Pancreas (tissue), 10 donors: ENCODE data around the gene PLAGL2. TPM values are rescaled to one million over a fixed set of nuclear protein-coding genes. Genes with fewer than 3 reads are reported as not detected.
A peak's percentile ranks its signal among the peaks of the same experiment; 100 is the strongest.
"Not testable (repeated sequence)": the region's sequence is repeated elsewhere in the genome, so short reads cannot be mapped to it uniquely, and the experiment has no call there.

ENCODE experiments used
- ATAC-seq, 4 donors: fragments of 200-7000 bp; cut with Tn5 transposase; one replicate each; pipeline versions ENCODE4 v1.8.0 to v1.9.1; 2020; ENCODE audit warnings: mild to moderate bottlenecking in 4 of 4, moderate library complexity in 4 of 4
- DNase-seq, 6 donors: peaks; one replicate each; pipeline ENCODE4 v3.0.0-alpha.2; 2020
- FAIRE-seq: peaks from 2 replicates; lab custom pipeline; 2012; peaks lifted over from hg19 to GRCh38; lab: Jason Lieb, UNC
- H3K27ac ChIP-seq, 4 donors: fragments of 200-600 bp; sonication (generic); 1 replicate in 3 of 4; 2 replicates in 1 of 4; pipeline versions ENCODE4 v1.5.0 to v1.8.0; 2020
- H3K27me3 ChIP-seq, 4 donors: fragments of 200-600 bp; one replicate each; pipeline ENCODE4 v1.8.0; 2021
- H3K36me3 ChIP-seq, 3 donors: fragments of 200-600 bp; sonication (generic) in 1 of 3; one replicate each; pipeline versions ENCODE4 v1.5.0 to v1.8.0; 2020 to 2021
- H3K4me1 ChIP-seq, 3 donors: fragments of 200-600 bp; one replicate each; pipeline ENCODE4 v1.8.0; 2021
- H3K4me3 ChIP-seq, 4 donors: fragments of 200-600 bp; sonication (generic) in 2 of 4; one replicate each; pipeline versions ENCODE4 v1.5.0 to v1.8.0; 2020 to 2021
- H3K9me3 ChIP-seq, 4 donors: fragments of 200-600 bp; one replicate each; pipeline ENCODE4 v1.8.0; 2021
- WGBS, 2 donors: extraction: QIAGEN DNeasy Blood & Tissue Kit; methylation state at CpG; one replicate each; pipeline ENCODE4 v1.1.7; 2013; 5-methylcytosine and 5-hydroxymethylcytosine counted together
- intact Hi-C, 3 donors: fragments of 100-400 bp; cut with DNase I; formaldehyde crosslinking; loops; one replicate each; pipeline versions ENCODE4 v1.11.1 to v1.14.2; 2022
- polyA plus RNA-seq, 2 donors: library from polyadenylated mRNA; stranded (reverse); fragments of 200-250 nt; gene quantifications; one replicate each; pipeline ENCODE4 v1.2.3, GENCODE V29; 2013
- total RNA-seq, 6 donors: library from RNA; stranded (reverse); fragmentation: NEBNext Ultra II Directional in 4 of 6; extraction: Animal tissue kit (Norgen Biotek cat#: 25700) in 4 of 6; gene quantifications; one replicate each; pipeline versions ENCODE4 v1.2.1 to v1.2.4, GENCODE V29; 2021 to 2023
- TF ChIP-seq, protein P1 (sequence below), 4 donors: fragments of 200-600 bp; sonication (generic) in 3 of 4; IDR thresholded peaks; one replicate each; pipeline versions ENCODE4 v1.5.0 to v1.8.0; 2021; ENCODE audit warnings: antibody characterized with exemption in 4 of 4
- donor health status: healthy with polysubstance abuse.
- donor health status: DM: no; HTN: no; CAD: no; lungs with moderate emphysema.
- donor health status: DM: no; HTN: no; CAD: no.
- donor health status: control.
- donor health status: control.
- donor health status: Bipolar disorder and iron deficiency.
- donor health status: DM: yes; HTN: yes; CAD: no.
- donor health status: DM: no; HTN: no; CAD: no.
- donor health status: DM: no; HTN: no; CAD: no.
- donor health status: DM: yes; HTN: yes; CAD: no.

The PLAGL2 gene
- total and polyA plus RNA-seq, 8 donors: 2.4 to 7.2 (median 4.4) TPM

GRCh38 chr20:32181606-32182005 is 25.9 kb downstream of the PLAGL2 start:
- Histone ChIP-seq H3K36me3 (no peaks in the 10 kb centered on the region), H3K4me3 (no peak overlapping the region), H3K9me3 (no peaks in the 10 kb centered on the region), H3K27ac (no peak overlapping the region), H3K4me1 (no peaks in the 10 kb centered on the region), H3K27me3 (no peaks in the 10 kb centered on the region)
- TF ChIP-seq, protein P1, sequence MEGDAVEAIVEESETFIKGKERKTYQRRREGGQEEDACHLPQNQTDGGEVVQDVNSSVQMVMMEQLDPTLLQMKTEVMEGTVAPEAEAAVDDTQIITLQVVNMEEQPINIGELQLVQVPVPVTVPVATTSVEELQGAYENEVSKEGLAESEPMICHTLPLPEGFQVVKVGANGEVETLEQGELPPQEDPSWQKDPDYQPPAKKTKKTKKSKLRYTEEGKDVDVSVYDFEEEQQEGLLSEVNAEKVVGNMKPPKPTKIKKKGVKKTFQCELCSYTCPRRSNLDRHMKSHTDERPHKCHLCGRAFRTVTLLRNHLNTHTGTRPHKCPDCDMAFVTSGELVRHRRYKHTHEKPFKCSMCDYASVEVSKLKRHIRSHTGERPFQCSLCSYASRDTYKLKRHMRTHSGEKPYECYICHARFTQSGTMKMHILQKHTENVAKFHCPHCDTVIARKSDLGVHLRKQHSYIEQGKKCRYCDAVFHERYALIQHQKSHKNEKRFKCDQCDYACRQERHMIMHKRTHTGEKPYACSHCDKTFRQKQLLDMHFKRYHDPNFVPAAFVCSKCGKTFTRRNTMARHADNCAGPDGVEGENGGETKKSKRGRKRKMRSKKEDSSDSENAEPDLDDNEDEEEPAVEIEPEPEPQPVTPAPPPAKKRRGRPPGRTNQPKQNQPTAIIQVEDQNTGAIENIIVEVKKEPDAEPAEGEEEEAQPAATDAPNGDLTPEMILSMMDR (IDR thresholded peaks at IDR 0.05): no peak
- no peak for DNase-seq
- 92 to 94% methylated on average over 2 of the region's 2 CpGs for WGBS, 2 donors
- ATAC-seq: no peak
- FAIRE-seq: no peak
- intact Hi-C loops: no loop called here

DNA sequence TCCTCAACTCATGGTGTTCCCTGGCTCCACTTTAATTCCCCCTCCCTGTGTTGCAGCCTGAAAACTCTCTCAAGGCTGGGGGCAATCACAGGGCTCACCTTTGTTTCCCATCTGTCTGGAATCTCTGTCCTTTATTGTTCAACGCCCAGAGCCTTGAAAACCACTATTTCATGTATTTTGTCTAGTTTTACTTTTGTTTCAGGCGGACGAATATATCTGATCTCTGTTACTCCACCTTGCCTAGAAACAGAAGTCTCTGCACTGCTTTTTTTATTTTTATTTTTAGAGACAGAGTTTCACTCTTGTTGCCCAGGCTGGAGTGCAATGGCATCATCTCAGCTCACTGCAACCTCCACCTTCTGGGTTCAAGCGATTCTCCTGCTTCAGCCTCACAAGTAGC is 27.6 kb downstream of the PLAGL2 start:
- no peaks in the 10 kb centered on the region for H3K36me3 ChIP-seq
- H3K27me3 ChIP-seq: no peaks in the 10 kb centered on the region
- no peaks in the 10 kb centered on the region for H3K4me1 ChIP-seq
- no peak overlapping the region for H3K27ac ChIP-seq
- FAIRE-seq (no peak), DNase-seq (no peak), ATAC-seq (no peak)
- 92 to 93% methylated on average over 4 of the region's 4 CpGs for WGBS, 2 donors
- TF ChIP-seq, protein P1 (IDR thresholded peaks at IDR 0.05): no peak
- H3K4me3 ChIP-seq: no peak overlapping the region
- intact Hi-C loops: no loop called here
- no peaks in the 10 kb centered on the region for H3K9me3 ChIP-seq

DNA sequence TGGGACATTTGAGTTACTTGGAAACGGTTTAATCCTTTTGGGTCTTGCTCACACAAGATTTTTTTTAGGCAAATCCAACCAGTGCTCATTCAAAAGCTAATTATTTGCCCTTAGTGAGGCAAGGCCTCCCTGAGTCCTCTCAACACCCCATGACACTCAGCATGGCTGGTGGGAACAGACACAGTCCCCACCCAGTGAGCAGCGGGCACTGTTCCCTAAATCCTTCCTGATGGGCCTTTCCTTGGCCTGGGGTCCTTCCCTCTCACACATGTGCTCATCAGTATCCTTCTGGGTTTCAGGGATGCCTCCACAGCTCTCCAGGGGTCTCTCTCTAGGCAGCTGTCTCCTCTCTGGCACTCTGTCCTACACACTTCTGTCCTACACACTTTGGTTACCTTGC is 28.0 kb downstream of the PLAGL2 start:
- no peaks in the 10 kb centered on the region for H3K4me1 ChIP-seq
- TF ChIP-seq, protein P1 (IDR thresholded peaks at IDR 0.05): no peak
- intact Hi-C loops: no loop called here

GRCh38 chr20:32177696-32178095 is 29.8 kb downstream of the PLAGL2 start:
- ATAC-seq, intact Hi-C loops, FAIRE-seq, H3K27ac ChIP-seq, H3K4me3 ChIP-seq, H3K27me3 ChIP-seq, H3K36me3 ChIP-seq, H3K9me3 ChIP-seq, H3K4me1 ChIP-seq: not testable (repeated sequence)
- WGBS, 2 donors: 94 to 97% methylated on average over 7 of the region's 7 CpGs
- DNase-seq: peak in 1 of 6 donors; percentile 11

More for the DNA sequence above, 28.0 kb downstream of the PLAGL2 start:
- H3K27me3 ChIP-seq: no peaks in the 10 kb centered on the region
- H3K9me3 ChIP-seq: no peaks in the 10 kb centered on the region
- WGBS, 2 donors: 90 to 94% methylated on average over 2 of the region's 2 CpGs
- H3K4me3 ChIP-seq: no peak overlapping the region
- no peaks in the 10 kb centered on the region for H3K36me3 ChIP-seq
- DNase-seq (peak in 1 of 6 donors; percentile 13), FAIRE-seq (no peak), ATAC-seq (no peak)
- no peak overlapping the region for H3K27ac ChIP-seq

- DNase-seq (peak in 1 of 6 donors; percentile 6), ATAC-seq (peak in 3 of 4 donors; percentile 12 to 40 (median 36)), FAIRE-seq (no peak)
- no peaks in the 10 kb centered on the region for H3K4me1 ChIP-seq
- H3K27me3 ChIP-seq: no peaks in the 10 kb centered on the region
- peaks cover 0 to 15% (median 3%) of the 10 kb centered on the region in 3 donors for H3K36me3 ChIP-seq
- no peaks in the 10 kb centered on the region for H3K9me3 ChIP-seq
- no peak overlapping the region for H3K27ac ChIP-seq
- TF ChIP-seq, protein P1 (IDR thresholded peaks at IDR 0.05): no peak
- intact Hi-C loops: no loop called here
- no peak overlapping the region for H3K4me3 ChIP-seq
- WGBS, 2 donors: 74 to 83% methylated on average over 2 of the region's 2 CpGs
Observed at GRCh38 chr20:32168184-32168910, 39.2 kb downstream of the PLAGL2 start.
